NCI-H2196 treated with DMSO at 0.1 percent for 48 hours (cell line): ENCODE measurements around the gene RPS28.

ENCODE experiments used
- DNase-seq: peaks from one replicate; lab custom pipeline; 2025; ENCODE audit not compliant: unreplicated experiment; lab: John Stamatoyannopoulos, UW

RPS28 gene

DNA sequence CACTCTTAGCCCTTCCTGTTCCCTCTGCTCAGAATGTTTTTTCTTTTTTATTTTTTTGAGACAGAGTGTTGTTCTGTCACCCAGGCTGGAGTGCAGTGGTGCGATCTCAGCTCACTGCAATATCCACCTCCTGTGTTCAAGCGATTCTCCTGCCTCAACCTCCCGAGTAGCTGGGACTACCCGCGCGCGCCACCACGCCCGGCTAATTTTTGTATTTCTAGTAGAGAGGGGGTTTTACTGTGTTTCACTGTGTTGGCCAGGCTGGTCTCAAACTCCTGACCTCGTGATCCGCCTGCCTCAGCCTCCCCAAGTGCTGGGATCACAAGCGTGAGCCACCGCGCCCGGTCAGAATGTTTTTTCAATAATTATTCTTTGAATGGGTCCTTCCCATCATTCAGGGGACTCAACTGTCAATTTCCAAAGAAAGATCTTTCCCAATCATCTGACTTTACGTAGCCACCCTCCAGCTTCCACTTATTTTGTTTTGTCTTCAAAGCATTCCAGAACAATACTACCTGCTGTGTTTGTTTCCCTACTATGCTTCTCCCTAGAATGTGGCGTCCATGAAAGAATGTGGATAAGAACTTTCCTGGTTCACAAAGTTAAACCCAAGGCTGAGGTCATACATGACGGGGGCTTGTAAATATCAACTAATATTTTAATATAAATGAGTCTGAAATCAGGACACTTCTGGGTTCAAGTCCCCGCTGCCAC, 1.3 kb upstream of the RPS28 start:
- no peak for DNase-seq

DNA sequence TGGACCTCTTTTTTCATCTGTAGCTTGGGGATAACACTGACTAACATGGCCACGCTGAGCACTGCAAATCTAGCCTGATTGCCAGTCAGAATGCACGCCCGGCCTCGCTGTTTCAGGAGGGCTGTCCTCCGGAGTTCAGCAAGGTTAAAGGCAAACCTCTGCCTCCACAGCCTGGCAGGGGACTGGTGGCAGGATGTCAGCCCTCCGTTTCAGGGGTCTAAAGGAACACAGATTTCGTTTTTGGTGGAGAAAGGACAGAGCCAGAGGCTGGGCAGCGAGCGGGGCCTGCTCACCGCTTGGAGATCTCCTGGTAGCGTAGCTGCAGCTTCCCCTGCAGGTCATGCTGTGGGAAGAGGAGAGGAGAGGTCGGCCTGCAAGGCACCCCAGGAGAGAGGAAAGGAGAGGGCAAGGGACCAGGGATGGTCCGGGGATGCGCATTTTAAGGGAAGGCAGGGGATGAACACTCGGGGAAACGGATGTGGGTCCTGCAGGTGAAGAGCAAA, 681 bp upstream of the RPS28 start:
- DNase-seq, result no peak

DNA sequence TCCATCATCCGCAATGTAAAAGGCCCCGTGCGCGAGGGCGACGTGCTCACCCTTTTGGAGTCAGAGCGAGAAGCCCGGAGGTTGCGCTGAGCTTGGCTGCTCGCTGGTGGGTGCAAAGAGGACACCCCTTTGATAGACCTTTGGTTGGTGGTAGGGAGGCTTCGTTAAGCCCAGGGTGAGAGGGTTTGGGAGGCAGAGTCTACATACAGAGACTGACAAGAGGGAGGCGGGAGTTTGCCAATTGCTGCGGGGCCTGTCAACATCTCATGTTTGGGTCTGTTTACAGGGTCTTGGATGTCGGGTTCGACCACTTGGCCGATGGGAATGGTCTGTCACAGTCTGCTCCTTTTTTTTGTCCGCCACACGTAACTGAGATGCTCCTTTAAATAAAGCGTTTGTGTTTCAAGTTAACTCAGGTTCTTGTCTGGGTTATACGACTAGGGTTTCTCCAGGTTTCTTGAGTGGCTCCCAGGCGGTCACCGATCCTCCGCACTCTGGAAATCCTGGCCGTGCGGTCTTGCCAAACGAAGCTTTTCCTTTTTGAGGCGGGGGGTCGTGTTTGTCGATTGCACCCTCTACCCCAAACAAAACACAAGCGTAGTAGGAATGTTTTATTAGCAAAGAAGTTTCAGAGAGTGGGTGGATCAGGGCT, 816 bp downstream of the RPS28 start:
- DNase-seq, result no peak

DNA sequence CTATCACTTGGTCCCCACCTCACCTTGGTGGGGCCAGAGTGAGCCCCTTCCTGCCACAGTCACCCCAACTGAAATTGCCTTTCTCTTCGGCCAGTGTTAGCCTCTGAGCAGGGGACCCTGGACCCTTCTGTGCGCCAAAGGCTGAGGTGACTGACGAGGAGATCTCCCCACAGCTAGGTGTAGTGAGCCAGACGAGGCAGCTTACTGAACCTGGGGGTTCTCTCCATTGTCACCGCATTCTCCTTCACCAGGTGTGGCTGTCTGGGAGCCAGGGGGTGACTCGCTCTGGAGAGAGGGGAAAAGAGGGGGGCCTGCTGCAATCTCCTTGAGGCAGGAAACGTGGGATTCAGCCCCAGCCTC, 1.3 kb downstream of the RPS28 start:
- DNase-seq, result no peak

DNA sequence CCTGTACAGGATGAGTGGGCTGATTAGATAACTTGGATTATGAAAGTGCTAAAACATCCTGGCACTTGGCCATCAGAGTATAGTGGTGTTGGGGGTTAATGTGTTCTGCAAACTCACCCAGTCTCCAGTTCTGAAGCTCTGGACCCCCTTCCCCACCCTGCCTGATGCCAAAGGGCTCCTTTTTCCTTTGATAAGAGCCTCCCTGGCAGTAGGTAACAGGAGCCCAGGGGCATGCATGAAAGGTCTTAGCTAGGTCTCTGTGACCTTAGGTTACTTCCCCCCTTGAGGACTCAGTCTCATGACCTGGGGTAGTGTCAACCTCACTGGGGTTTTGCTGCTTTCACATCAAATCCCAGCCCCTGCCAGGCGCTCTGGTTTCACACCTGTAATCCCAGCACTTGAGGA, 2.5 kb downstream of the RPS28 start:
- no peak for DNase-seq

DNA sequence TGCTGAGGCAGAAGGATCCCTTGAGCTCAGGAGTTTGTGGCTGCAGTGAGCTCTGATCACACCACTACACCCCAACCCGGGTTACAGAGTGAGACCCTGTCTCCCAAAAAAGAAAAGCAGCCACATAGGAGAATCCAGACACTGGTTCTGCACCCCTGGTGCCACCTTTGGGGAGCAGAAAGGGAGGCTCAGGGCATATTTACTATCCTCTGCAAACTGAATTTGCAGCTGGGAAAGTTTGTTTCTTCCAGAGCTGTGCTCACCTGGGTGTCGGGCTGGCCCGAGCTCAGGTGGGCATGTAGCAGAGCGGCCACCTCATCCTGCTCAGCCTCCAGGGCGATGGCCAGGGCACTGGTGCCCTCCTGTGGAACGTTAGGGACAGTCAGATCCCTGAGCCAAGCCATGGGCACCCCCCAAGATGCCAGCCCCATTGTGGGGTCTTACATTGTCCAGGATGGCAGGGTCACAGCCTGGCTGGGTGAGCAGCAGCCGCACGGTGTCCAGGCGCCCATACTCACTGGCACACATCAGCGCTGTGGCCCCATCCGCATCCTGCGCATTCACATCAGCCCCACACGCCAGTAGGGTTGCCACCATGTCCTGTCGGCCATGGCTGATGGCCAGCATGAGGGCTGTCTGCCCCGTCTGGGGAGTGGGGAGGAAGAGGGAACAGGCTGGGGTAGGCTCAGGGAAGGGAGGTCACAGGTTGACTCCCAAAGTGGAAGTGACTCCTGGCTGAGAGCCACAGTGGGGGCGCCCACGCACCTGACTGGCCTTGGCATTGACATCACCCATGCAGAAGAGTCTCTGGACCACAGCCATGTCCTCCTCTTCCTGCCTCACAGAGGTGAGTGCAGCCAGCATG, 3.1 kb downstream of the RPS28 start:
- DNase-seq, result no peak

GRCh38 chr19:8325454-8325853, 4.2 kb downstream of the RPS28 start:
- no peak for DNase-seq

DNA sequence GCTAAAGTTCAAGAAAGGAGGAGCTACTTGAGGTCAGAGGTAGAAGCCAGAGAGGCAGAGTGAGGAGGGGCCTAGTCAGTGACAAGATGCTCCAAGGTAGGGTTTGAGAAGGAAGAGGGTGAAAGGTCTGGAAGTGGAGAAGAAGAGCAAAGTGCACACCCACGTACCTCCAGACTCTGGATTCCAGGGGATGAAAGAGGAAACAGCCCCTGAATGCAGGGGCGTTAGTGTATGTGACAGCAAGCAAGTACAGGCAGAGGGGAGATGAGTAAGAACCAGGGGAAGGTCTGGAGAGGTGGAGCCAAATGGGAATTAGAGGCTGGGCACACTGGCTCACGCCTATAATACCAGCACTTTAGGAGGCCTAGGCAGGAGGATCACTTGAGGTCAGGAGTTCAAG, 8.7 kb downstream of the RPS28 start:
- DNase-seq, result no peak

DNA sequence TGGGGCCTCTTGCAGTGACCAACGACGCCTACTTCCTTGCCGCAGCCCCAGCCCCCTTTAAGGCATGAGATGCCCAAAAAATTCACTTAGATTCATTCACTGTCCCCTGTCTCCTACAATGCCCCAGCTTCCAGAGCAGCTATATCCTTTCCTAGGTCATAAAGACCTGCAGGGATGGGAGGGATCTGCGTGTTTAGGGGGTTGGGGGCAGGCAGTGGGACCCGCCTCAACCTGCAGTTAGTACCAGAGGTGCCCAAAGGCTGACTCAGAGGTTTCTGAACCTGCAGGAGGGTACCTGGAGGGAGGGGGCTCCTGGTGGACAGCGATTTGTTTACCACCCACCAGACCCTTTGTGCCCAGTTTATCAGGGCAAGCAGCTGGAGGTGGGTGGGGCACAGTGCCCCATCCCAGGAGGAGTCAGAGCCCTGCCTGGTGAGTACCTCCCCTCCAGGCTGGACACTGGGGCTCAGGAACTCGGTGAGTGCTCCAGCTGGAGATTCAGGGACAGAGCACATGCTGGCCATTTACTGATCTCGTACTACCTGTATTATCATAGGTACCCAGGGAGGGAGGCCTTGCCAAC, 10.1 kb downstream of the RPS28 start:
- no peak for DNase-seq

- DNase-seq, result no peak
These were observed 11.9 kb downstream of the RPS28 start for GRCh38 chr19:8332976-8333766.

GRCh38 chr19:8333767-8334457, 12.6 kb downstream of the RPS28 start:
- no peak for DNase-seq

- DNase-seq, result peak; percentile 84
These were observed 13.4 kb downstream of the RPS28 start for GRCh38 chr19:8334458-8335342.

DNA sequence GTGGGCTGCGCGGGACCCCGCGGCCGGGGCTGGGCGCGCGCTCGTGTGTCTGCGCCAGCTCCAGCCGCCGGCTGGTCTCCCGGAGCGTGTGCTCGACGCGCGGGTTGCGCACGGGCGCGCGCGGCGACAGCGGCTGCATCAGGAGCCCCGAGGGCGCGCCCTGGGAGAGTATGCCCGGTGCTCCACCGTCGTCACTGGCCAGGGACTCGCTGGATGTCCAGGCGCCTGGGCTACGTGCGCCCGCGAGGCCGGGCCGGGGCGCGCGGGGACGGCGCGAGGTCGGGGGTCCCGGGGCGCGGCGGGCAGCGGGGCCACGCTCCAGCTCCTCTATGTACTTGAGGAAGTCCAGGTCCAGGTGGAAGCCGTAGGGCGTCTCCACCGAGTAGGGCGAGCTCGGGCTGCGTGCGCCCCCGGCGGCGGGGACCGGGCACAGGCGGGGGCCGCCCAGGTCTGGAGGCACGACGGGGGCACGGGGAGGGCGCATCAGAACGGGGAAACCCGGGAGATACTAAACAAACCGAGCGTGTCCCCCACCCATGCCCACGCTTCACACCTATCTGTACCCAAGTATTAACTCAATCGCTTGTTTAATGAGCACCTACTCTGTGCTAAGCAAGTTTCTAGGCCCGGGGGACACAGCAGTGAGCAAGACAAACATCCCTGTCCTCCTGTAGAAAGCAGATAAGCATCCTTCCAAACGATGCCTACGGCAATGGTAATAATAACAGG, 14.2 kb downstream of the RPS28 start:
- peak; percentile 32 for DNase-seq

GRCh38 chr19:8336072-8336569, 14.8 kb downstream of the RPS28 start:
- no peak for DNase-seq

DNA sequence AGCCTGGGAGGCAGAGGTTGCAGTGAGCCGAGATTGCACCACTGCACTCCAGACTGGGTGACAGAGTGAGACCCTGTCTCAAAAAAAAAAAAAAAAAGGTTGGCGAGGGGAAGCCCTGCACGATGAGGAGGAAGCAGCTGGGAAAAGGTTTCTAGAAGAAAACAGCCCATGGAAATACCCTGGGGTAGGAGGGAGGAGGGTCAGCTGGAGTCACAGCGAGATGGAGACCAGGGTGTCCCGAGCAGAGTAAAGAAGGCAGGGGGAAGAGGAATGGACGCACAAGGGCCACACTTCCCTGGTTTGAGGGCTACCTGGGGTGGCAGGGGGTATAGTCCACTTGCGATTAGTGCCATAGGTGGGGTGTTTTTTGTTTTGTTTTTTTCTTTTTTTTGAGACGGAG, 15.4 kb downstream of the RPS28 start:
- no peak for DNase-seq

DNA sequence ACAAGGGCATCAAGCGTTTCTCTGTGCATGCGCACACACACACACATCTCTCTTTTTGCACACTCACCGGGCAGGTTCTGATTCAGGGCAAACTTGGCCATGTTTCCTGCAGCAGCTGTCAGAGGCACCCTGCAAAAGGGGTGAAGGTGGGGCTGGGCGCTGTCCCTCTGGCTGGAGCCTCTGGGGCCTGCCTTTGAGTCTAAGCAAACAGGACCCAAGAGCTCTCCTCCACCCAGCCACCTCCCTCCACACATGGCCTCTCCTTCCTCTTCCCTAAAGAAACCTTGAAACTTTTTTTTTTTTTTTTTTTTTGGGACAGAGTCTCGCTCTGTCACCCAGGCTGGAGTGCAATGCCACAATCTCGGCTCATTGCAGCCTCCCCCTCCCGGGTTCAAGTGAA, 16.4 kb downstream of the RPS28 start:
- no peak for DNase-seq

- no peak for DNase-seq
These were observed 17.5 kb downstream of the RPS28 start for GRCh38 chr19:8338835-8339234.
